CD4-positive, alpha-beta T cell treated with Interleukin-10 for 1 hour (primary cell): Measurements from ENCODE around the gene PRTG.
"Not testable (repeated sequence)": the region's sequence is repeated elsewhere in the genome, so short reads cannot be mapped to it uniquely, and the experiment has no call there.

Source experiments
- DNase-seq: peaks from one replicate; pipeline ENCODE4 v3.0.0-alpha.2; 2020

Gene PRTG, protein sequence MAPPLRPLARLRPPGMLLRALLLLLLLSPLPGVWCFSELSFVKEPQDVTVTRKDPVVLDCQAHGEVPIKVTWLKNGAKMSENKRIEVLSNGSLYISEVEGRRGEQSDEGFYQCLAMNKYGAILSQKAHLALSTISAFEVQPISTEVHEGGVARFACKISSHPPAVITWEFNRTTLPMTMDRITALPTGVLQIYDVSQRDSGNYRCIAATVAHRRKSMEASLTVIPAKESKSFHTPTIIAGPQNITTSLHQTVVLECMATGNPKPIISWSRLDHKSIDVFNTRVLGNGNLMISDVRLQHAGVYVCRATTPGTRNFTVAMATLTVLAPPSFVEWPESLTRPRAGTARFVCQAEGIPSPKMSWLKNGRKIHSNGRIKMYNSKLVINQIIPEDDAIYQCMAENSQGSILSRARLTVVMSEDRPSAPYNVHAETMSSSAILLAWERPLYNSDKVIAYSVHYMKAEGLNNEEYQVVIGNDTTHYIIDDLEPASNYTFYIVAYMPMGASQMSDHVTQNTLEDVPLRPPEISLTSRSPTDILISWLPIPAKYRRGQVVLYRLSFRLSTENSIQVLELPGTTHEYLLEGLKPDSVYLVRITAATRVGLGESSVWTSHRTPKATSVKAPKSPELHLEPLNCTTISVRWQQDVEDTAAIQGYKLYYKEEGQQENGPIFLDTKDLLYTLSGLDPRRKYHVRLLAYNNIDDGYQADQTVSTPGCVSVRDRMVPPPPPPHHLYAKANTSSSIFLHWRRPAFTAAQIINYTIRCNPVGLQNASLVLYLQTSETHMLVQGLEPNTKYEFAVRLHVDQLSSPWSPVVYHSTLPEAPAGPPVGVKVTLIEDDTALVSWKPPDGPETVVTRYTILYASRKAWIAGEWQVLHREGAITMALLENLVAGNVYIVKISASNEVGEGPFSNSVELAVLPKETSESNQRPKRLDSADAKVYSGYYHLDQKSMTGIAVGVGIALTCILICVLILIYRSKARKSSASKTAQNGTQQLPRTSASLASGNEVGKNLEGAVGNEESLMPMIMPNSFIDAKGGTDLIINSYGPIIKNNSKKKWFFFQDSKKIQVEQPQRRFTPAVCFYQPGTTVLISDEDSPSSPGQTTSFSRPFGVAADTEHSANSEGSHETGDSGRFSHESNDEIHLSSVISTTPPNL

DNA sequence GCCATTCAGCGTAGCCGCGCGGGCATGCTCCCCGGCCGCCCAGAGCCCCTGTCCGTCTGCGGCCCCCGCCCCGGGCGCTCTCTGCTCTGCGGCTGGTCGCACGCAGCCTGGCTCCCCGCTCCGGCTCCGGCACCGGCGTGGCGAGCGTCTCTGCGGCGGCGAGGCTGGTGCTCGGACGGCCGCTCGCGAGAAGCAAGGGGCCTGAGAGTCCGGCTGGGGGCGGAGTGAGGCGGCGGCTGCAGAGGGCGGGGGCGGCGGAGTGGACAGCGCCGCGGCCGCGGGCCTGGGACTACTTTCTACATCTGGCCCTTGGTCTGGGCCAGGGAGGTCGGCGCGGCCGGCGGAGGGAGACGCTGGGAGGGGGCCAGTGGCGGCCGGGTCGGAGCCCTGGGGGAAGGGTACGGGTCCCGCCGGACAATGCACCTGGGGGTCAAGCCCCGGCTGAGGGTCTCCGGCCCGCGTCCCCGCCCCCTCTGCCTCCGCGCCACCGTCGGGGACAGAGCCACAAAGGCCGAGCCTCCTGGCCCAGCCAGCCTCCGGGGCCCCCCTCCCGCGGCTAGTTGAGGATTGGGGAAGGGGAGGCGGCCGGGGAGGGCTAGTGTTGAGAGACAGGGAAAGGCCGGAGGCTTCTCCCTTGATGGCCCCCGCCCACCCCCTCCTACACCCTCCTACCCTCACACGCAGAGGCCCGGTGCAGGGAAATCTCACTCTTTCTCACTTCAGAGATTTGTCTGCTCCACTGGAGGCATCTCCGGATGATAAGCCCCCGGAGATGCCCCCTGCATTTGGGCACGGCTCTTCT is at the start of gene PRTG:
Gene PRTG (minus strand): TSS at position 226 of the 802 bp plus-strand sequence. CDS start 221 bp downstream, at position 5.
- DNase-seq = no peak

DNA sequence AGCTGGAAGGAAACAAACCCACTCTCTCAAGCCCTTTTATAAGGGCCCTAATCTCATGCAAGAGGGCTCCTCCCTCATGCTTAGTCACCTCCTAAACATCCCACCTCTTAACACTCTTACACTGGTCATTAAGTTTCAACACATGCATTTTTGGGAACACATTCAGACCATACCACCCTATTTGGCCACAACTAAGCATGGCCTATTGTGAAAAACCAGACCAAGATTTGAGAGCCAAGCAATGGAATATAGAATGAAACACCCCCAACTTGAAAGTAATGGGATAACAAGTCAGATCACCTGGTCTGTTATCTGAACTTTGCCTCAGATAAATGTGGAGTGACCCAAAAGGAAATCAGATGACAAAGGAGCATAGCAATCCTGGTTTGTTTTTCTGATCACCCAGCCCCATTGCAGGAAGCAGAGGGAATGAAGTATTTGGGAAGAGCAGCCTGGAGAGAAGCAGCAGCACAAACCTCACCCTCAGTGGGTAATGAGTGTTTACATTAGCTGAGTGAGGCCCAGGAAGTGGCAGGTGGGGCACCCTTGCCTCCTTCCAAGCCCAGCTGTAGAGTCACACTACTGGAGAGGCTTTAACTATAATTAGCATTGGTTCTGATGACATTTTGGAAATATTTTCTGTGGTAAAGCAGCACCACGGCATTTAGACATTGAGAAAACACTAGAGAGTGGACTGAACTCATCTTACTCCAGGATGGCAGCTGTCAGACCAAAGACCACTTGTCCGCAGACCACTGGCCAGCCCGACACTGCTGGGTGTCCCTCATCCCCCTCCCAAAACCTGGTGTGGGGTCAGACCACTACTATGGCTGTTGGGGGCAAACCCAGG is 48.8 kb upstream of the PRTG start:
- no peak for DNase-seq

DNA sequence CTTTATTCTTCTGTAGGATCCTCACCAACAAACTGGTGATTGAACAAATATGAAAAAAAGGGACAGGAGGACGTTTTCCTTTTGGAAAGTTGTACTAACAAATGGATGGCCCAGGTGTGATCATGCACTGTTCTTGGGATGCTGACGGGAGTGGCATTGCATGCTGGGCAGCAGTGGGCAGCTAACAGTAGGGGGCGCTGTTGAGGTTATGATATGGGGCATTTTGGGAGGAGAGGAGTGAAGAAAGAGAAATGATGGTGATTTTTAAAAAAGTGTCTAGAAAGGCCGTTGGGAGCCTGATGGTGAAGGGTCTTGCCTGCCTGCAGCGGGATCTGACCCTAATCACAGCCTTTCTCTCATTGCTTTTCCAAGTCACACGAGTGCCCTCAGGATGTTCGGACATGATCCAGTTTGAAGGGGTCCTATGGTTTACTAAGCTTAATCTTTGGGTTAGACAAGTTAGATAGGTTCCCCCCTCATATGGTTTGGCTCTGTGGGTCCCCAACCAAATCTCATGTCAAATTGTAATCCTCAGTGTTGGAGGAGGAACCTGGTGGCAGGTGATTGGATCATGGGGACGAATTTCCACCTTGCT is 46.2 kb upstream of the PRTG start:
- peak; percentile 48 for DNase-seq

DNA sequence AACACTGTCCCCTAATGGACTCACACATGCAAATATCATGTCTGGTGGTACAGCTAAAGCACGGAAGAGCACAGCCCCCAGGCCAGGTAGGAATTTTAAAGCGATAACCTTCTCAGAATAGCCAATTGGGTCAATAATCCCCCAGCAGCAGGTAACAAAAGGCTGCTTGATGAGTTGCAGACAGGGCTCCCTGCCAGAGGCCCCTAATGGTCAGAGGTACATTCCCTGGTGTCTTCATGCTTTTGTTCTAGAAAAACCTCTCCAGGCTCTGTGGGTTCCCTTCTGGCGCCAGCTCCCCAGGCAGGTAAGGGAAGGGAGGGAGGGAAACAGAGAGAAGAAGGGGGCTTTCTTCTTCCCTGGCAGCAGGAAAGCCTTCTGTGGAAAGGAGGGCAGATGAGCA is 43.4 kb upstream of the PRTG start:
- DNase-seq = no peak

DNA sequence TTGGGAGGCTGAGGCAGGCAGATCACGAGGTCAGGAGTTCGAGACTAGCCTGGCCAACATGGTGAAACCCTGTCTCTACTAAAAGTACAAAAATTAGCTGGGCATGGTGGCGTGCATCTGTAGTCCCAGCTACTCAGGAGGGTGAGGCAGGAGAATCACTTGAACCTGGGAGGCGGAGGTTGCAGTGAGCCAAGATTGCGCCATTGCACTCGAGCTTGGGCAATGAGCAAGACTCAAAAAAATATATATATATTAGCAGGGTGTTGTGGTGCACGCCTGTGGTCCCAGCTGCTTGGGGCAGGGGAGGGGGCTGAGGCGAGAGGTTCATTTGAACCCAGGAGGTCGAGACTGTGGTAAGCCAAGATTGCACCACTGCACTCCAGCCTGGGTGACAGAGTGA is 42.6 kb upstream of the PRTG start:
- DNase-seq = not testable (repeated sequence)

DNA sequence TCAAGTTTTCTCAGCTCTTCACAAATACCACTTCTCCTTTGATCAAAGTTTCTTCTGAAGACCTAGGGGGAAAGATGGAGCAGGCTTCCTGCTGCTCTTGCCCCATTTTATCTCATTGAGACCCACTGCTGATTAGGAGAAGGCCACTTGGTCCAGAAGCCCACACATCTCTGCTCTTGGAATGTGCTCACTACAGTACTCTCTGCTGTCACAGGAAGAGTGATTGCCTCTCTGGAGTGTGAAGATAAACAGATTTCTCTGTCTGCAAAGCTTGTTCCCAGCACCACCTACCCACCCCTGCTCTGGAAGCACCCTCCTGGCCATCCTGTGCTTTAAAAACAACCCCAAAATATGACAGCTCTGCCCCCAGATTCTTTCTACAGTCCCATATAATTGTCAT is 41.3 kb upstream of the PRTG start:
- no peak for DNase-seq

DNA sequence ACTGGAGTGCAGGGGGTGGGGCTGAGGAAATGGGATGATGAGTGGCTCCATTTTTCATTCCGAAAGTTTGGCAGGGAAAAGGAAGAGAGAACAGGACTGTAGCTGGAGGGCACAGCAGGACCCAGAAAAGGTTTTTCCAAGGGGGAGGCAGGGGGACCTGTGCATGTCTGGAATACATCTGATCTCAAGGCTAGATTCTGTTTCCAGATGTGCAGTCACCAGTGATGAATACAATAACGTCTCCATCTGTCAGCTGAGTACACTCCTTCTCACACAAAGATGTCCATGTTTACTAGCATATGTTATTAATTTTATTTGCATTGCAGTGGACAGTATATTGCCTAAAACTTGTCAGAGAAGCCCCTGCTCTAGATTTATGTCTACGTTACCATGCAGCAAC is 39.9 kb upstream of the PRTG start:
- no peak for DNase-seq

DNA sequence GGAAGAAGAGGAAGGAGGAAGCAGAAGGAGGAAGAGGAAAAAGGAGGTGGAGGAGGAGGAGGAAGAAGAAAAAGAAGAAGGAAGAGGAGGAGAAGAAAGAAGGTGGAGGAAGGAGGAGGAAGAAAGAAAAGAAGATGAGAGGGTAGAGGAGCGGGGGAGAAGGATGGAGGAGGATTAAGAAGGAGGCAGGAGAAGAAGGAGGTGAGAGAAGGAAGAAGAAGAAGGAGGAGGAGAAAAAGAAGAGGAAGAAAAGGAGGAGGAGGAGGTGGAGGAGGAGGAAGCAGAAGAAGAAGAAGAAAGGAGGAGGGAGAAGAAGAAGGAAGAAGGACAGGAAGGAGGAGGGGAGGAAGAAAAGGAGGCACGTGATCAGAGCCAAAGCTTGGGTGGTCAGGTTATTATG is 37.3 kb upstream of the PRTG start:
- DNase-seq = no peak

DNA sequence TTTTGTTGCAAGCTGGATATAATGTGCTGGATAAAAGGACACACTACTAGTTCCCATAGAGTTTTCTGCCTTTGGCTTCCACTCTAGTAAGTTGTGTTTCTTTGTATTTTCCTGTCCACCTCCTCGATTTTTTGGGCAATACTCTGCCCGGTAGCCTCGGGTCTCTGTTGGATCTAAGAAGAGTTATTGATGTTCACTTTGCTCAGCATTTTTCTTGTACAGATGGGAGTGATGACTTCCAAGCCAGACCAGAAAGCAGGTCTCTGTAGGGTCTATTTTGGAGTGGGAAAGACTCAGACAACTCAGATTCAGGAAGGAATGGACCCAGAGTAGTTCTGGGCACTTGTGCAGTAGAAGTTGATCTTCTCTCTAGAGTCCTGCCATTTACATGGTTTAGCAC is 36.0 kb upstream of the PRTG start:
- no peak for DNase-seq

DNA sequence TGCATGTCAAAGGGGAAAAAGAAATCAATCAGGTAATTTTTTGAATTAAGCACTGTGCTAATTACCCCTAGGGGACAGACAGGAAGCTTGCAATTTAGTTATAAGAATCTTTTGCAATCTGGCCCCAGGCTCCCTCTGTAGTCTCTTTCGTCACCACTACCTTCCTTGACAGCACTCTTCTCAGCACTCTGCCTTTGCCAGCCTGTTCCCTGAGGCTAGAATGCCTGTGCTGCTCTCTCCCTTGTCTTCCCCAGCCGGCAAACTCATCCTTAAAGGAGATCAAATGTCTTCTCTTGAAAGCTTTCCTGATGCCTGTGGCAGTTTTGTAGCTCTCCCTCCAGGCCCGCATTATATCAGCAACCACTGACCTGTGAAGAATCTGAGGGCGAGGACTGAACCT is 32.4 kb upstream of the PRTG start:
- DNase-seq = no peak

DNA sequence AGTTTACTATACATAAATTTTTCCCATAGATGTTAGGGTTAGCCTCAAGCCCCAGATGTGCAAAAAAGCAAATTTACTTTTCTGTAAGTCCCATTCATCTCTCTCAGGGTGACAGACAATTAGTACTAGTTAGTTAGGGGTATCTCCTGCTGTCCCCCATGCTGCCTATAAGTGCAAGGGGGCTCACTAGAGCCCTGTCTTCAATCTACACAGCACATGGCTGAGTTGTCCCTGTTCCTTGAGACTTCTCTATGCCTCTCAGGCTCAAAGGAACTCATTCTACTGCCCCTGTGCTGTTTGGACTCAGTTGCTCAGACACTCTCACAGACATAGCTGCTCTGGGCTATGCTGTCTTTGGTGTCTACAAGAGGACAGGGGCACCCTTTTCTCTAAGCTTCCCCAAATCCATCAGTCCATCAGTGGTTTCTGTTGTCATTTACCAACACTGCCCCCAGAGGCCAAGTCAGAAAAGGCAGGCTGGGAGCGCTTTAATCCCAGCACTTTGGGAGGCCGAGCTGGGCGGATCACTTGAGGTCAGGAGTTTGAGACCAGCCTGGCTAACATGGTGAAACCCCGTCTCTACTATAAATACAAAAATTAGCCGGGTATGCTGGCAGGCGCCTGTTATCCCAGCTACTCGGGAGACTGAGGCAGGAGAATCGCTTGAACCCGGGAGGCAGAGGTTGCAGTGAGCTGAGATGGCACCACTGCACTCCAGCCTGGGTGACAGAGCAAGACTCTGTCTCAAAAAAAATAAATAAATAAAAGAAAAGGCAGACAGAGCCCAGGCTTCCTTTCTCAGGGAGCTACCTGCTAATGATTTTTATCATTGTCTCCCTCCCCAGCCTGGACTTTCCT is 31.4 kb upstream of the PRTG start:
- DNase-seq = peak; percentile 34

DNA sequence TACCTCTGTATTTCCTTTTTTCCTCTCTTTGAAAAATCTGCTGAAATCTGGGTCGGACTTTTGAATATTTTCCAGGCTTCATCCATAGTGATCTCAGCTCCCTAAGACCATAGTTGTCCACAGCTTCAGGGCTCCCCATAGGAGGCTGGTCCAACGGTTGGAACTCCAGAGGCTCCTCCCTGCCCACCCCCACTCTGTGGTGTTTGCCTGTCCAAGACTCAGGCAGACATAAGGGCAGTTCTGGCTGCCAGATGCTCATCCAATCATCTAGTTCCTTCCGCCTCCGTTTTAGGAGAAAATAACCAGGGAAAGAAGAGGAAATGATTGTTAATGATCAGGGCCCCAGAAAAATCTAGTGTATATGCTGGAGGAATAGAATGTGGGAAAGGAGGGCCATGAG is 27.9 kb upstream of the PRTG start:
- no peak for DNase-seq

DNA sequence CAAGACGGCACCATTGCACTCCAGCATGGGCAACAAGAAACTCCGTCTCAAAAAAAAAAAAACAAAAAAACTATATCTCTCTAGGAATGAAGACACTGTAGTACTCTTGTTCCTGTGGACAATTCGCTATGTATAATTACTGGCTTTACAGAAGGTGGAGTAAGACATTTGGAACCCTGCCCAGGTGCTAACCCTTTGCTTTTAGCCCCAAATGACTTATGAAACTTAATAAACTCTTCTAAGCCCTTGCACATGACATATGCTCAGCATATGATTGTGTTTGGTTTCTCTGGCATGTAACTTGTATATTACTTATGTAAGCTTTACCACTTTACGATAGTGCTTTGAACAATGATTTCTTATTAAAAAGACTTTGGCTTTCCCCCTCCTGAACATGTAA is 27.3 kb upstream of the PRTG start:
- no peak for DNase-seq

DNA sequence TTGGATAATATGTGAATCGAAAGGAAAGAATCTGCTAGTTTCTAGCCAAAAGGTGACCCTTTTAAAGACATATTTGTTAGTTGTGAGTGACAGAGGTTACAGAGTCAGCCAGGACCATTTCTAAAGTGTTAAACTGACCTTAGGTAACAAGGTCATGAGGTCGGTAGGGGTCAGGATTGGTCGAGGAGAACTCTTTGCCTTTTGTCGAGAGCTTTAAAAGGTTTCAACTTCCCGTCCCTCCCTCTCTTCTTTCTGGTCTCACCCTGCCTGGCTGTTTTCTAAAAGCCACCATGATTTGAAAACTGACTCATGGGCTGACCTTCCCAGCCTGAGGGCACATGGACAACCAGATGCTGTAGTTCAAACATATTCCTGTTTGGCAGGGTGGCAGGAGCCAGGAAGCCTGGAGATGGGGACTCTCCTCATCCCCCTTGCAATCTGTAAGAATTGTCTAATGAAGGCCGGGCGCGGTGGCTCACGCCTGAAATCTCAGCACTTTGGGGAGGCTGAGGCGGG is 25.8 kb upstream of the PRTG start:
- no peak for DNase-seq

DNA sequence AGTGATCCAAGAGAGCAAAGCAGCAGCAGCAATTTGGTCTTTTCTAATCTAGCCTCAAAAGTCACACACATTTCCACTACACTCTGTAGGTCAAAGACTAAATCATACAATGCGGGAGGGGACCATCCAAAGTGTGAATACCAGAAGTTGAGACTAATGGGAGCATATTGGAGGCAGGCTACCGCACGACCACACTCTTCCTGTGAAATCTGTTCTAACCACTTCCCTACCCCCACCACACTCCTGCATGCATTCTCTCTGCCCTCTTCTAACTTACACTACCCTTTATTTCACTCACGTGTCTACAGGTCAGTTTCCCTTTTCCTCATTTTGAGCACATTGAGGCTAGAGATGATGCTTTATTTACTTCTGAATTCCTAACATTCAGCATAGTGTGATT is 23.7 kb upstream of the PRTG start:
- DNase-seq = no peak

DNA sequence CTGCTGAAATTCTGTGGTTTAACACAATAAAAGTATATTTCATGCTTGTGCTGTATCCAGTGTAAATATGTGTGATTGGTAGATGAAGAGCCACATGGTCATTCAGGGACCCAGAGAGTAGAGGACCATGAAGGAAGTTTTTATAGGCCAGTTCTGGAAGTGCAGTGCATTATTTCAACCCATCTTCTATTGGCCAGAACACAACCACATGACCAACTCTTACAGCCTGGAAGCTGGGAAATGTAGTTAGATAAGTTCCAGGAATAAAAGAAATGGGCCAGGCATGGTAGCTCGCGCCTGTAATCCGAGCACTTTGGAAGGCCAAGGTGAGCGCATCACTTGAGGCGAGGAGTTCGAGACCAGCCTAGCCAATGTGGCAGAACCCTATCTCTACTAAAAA is 21.4 kb upstream of the PRTG start:
- DNase-seq = no peak

DNA sequence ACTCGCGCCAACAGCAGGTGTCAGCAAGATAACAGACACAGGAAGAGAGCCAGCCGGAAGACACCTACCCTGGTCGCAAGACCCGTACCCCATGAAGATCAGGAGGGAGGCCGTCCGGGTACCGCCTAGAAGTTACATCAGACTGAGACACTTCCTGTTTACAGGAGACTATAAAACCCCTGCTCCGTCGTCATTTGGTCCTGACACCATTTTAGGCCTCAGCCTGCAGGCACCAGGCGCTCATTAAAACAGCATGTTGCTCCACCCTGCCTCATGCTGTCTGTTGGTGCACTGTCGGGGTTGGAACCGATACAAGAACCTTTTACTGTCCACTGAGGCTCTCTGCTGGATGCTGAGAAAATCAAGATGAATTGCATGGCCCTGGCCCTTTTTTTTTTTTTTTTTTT is 15.6 kb upstream of the PRTG start:
- no peak for DNase-seq

DNA sequence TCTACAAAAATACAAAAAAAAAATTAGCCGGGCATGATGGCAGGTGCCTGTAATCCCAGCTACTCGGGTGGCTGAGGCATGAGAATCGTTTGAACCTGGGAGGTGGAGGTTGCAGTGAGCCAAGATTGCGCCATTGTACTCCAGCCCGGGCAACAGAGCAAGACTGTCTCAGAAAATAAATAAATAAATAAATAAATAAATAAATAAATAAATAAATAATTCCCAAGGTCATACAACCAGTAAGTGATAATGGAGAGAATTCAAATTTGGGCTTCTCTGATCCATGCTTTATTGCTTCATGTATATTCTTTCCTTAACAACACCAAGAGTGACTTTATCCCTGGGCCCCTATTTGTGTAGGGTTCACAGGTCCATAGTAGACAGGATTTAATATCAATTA is 10.5 kb upstream of the PRTG start:
- not testable (repeated sequence) for DNase-seq

DNA sequence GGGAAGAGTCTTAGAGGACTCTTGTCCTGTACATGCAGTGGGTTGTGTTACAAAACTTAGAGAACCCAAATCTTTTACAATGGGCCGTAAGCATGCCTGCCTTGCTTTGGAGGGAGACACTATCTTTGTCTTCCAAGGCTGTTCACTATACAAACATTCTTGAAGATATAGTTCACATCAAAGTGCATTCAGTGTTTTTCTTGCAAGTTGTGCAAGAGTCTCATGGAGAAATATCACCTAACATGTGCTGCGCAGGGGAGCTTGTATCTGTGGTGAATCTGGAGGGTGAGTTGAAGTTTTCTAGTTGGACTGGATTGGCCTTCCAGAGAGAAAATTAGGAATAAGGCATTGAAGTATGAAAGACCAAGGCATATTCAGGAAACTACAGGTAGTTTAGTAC is 7.8 kb upstream of the PRTG start:
- no peak for DNase-seq
